T-cell (primary cell): ENCODE data around the gene MPHOSPH8. TPM values are rescaled to one million over a fixed set of nuclear protein-coding genes. Genes with fewer than 3 reads are reported as not detected.

ENCODE experiments used
- total RNA-seq, 35 experiments: library from RNA in 6 of 35; stranded (reverse) in 6 of 35; fragments of 120-200 nt in 1 of 35; gene quantifications; one replicate each; pipeline versions ENCODE4 v1.2.1 to v1.2.4 and lab custom pipeline; 2013 to 2026

The MPHOSPH8 gene
- total RNA-seq, 5 donors from 2014 or later (not counting 1 experiment from before 2014, with no cell fraction given), result 64.5 to 91.3 (median 84.1) TPM

Other genes with a start within 250 kb of the MPHOSPH8 start
- gene TPTE2, start 72.1 kb upstream of the MPHOSPH8 start, total RNA-seq, result not detected
- 10 to 100 TPM; 78.4 to 94.0 (median 87.2) TPM for gene PSPC1, start 149.3 kb downstream of the MPHOSPH8 start, total RNA-seq
- 10 to 100 TPM; 19.2 to 30.9 (median 23.0) TPM for gene ZMYM5, start 230.0 kb downstream of the MPHOSPH8 start, total RNA-seq